SK-N-SH treated with all-trans-retinoic acid at 6 μM for 48 hours (cell line): ENCODE measurements around the gene SRPRB.
A peak's percentile ranks its signal among the peaks of the same experiment; 100 is the strongest.

ENCODE experiments used
- ATAC-seq: fragments of 200-7000 bp; cut with Tn5 transposase; 3 replicates; pipeline ENCODE4 v1.9.1; 2020; ENCODE audit warnings: mild to moderate bottlenecking, moderate library complexity
- ARNTL ChIP-seq: fragments of 450-650 bp; formaldehyde crosslinking; IDR thresholded peaks from 2 replicates; pipeline ENCODE4 v1.5.0; 2020; ENCODE audit warnings: low read depth, mild to moderate bottlenecking, moderate library complexity, borderline replicate concordance
- BACH2 ChIP-seq: fragments of 250-450 bp; sonication (Bioruptor Pico); IDR thresholded peaks from 2 replicates; pipeline ENCODE4 v1.9.0; 2021; ENCODE audit warnings: mild to moderate bottlenecking, borderline replicate concordance
- CREB5 ChIP-seq: fragments of 250-450 bp; sonication (Bioruptor Pico); IDR thresholded peaks from 2 replicates; pipeline ENCODE4 v1.5.1; 2020; ENCODE audit warnings: low read depth, mild to moderate bottlenecking, moderate library complexity
- CSRNP3 ChIP-seq: fragments of 250-450 bp; sonication (Bioruptor Pico); IDR thresholded peaks from 2 replicates; pipeline ENCODE4 v1.5.1; 2021; ENCODE audit warnings: mild to moderate bottlenecking, moderate library complexity
- ESRRG ChIP-seq: fragments of 250-450 bp; sonication (Bioruptor Pico); IDR thresholded peaks from 2 replicates; pipeline ENCODE4 v1.6.1; 2021; ENCODE audit warnings: mild to moderate bottlenecking
- GLIS3 ChIP-seq: fragments of 250-450 bp; sonication (Bioruptor Pico); IDR thresholded peaks from 2 replicates; pipeline ENCODE4 v1.5.0; 2020; ENCODE audit warnings: mild to moderate bottlenecking, moderate library complexity
- ISL1 ChIP-seq: fragments of 250-450 bp; sonication (Bioruptor Pico); IDR thresholded peaks from 2 replicates; pipeline ENCODE4 v2.1.2; 2022; ENCODE audit warnings: mild to moderate bottlenecking, moderate library complexity
- OSR1 ChIP-seq: fragments of 250-450 bp; sonication (Bioruptor Pico); IDR thresholded peaks from 2 replicates; pipeline ENCODE4 v1.8.0; 2022; ENCODE audit warnings: moderate library complexity, mild to moderate bottlenecking, inconsistent platforms
- PATZ1 ChIP-seq: fragments of 250-450 bp; sonication (Bioruptor Pico); IDR thresholded peaks from 2 replicates; pipeline ENCODE4 v1.8.0; 2020; ENCODE audit warnings: mild to moderate bottlenecking, moderate library complexity, borderline replicate concordance
- POU6F1 ChIP-seq: fragments of 250-450 bp; sonication (Bioruptor Pico); IDR thresholded peaks from 2 replicates; pipeline ENCODE4 v1.8.0; 2021; ENCODE audit warnings: low read depth, mild to moderate bottlenecking, moderate library complexity, borderline replicate concordance
- PPARA ChIP-seq: fragments of 250-450 bp; sonication (Bioruptor Pico); IDR thresholded peaks from 2 replicates; pipeline ENCODE4 v1.5.0; 2020; ENCODE audit warnings: mild to moderate bottlenecking, borderline replicate concordance
- RARB ChIP-seq: fragments of 250-450 bp; sonication (Bioruptor Pico); IDR thresholded peaks from 2 replicates; pipeline ENCODE4 v1.8.0; 2021; ENCODE audit warnings: mild to moderate bottlenecking, moderate library complexity
- SNAI2 ChIP-seq: fragments of 250-450 bp; sonication (Bioruptor Pico); IDR thresholded peaks from 2 replicates; pipeline ENCODE4 v1.5.0; 2020; ENCODE audit warnings: mild to moderate bottlenecking, moderate library complexity
- TOX ChIP-seq: fragments of 250-450 bp; sonication (Bioruptor Pico); IDR thresholded peaks from 2 replicates; pipeline ENCODE4 v1.8.0; 2021; ENCODE audit warnings: mild to moderate bottlenecking, moderate library complexity, borderline replicate concordance
- TSHZ2 ChIP-seq: fragments of 250-450 bp; sonication (Bioruptor Pico); IDR thresholded peaks from 2 replicates; pipeline ENCODE4 v1.5.0; 2020; ENCODE audit warnings: mild to moderate bottlenecking, moderate library complexity
- ZC3H10 ChIP-seq: fragments of 250-450 bp; sonication (Bioruptor Pico); IDR thresholded peaks from 2 replicates; pipeline ENCODE4 v1.5.1; 2021; ENCODE audit warnings: mild to moderate bottlenecking, moderate library complexity
- ZFP3 ChIP-seq: fragments of 250-450 bp; sonication (Bioruptor Pico); IDR thresholded peaks from 2 replicates; pipeline ENCODE4 v1.5.0; 2020; ENCODE audit warnings: mild to moderate bottlenecking, moderate library complexity
- ZFP30 ChIP-seq: fragments of 450-650 bp; formaldehyde crosslinking; IDR thresholded peaks from 2 replicates; pipeline ENCODE4 v1.5.0; 2022; ENCODE audit warnings: mild to moderate bottlenecking, moderate library complexity
- ZNF565 ChIP-seq: fragments of 450-650 bp; formaldehyde crosslinking; conservative IDR thresholded peaks from 2 replicates; pipeline ENCODE4 v1.5.0; 2020; ENCODE audit warnings: low read depth, mild to moderate bottlenecking, moderate library complexity
- ZNF8 ChIP-seq: fragments of 450-650 bp; formaldehyde crosslinking; IDR thresholded peaks from 2 replicates; pipeline ENCODE4 v1.5.0; 2020; ENCODE audit warnings: mild to moderate bottlenecking, moderate library complexity

The SRPRB gene

GRCh38 chr3:133805702-133806475, at the start of gene SRPRB:
SRPRB (plus strand) TSS chr3:133805815; CDS start chr3:133805849, 34 bp downstream.
- peak; percentile 100 for ATAC-seq
- TF ChIP-seq RARB, result no peak
- TF ChIP-seq CSRNP3 (CRISPR knock-in tag), result no peak

- ATAC-seq, result no peak
- no peak for TF ChIP-seq OSR1 (CRISPR knock-in tag)
Observed at GRCh38 chr3:133756716-133757694, 48.6 kb upstream of the SRPRB start.

GRCh38 chr3:133757701-133758567, 47.7 kb upstream of the SRPRB start:
- no peak for ATAC-seq
- TF ChIP-seq TOX (no peak), CSRNP3 (CRISPR knock-in tag) (no peak), PPARA (CRISPR knock-in tag) (no peak), ZNF565 (CRISPR knock-in tag) (no peak), ZNF8 (CRISPR knock-in tag) (no peak), ESRRG (no peak), ZC3H10 (no peak), ZFP3 (no peak), ARNTL (CRISPR knock-in tag) (no peak), SNAI2 (CRISPR knock-in tag) (no peak), ISL1 (no peak), ZFP30 (CRISPR knock-in tag) (no peak), BACH2 (CRISPR knock-in tag) (no peak)
- TF ChIP-seq, all 23 proteins: peak for 0

GRCh38 chr3:133758568-133758928, 47.1 kb upstream of the SRPRB start:
- no peak for ATAC-seq
- TF ChIP-seq OSR1 (CRISPR knock-in tag), result no peak
- TF ChIP-seq ZNF8 (CRISPR knock-in tag), result no peak
- TF ChIP-seq CSRNP3 (CRISPR knock-in tag), result no peak
- TF ChIP-seq PATZ1, result no peak
- TF ChIP-seq ESRRG, result no peak
- TF ChIP-seq ZNF565 (CRISPR knock-in tag), result no peak
- no peak for TF ChIP-seq CREB5 (CRISPR knock-in tag)
- TF ChIP-seq PPARA (CRISPR knock-in tag), result no peak
- no peak for TF ChIP-seq TOX
- TF ChIP-seq ZC3H10, result no peak
- TF ChIP-seq GLIS3 (CRISPR knock-in tag), result no peak
- TF ChIP-seq POU6F1, result no peak
- no peak for TF ChIP-seq TSHZ2 (CRISPR knock-in tag)
